ENCODE measurements around the gene NKX2-2.
"Not testable (repeated sequence)": the region's sequence is repeated elsewhere in the genome, so short reads cannot be mapped to it uniquely, and the experiment has no call there.

Gene NKX2-2

DNA sequence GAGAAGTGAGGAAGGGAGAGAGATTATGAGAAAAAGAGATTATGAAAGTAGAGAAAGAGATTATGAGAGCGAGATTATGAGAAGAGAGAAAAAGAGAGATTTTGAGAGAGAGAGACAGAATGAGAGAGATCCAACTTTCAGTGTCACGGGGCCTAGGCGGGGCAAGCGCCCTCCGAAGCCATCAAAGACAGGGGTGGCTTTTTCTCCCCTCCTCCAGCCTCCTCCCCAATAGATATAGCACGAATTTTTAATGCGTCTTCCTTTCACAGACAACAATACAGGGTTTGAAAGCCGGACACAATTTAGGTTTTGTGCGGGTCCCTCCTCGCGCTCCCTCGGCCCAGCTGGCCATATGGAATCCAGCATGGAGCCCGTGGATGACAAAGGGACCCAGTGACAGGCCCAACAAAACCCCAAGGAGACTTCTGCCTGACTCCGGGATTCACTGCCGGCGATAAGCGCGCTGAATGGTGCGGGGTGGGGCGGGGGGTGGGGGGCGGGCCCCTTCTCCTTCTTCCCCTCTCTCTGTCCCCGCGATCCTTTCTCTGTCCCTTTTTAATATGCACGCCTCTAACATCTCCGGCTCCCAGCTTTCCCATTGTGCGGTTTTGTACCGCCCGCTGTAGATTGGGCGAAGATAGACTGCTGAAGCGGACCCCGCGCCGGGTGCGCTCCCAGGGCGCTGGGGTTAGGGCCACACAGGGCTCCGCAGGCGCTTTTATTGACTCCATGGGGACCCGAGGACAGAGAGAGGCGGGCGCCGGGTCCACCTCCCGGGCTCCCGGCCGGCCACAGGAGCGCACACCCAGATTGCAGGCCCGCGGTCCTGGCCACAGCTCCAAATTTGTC lies 5.4 kb downstream of the NKX2-2 start:
- no peak for DNase-seq

GRCh38 chr20:21507400-21508229 lies 6.2 kb downstream of the NKX2-2 start:
- no peak for DNase-seq

GRCh38 chr20:21505810-21506530 lies 7.9 kb downstream of the NKX2-2 start:
- DNase-seq, result peak; percentile 58

- DNase-seq, result peak; percentile 79
Measured at GRCh38 chr20:21505161-21505809, 8.6 kb downstream of the NKX2-2 start.

- no peak for DNase-seq
Measured at GRCh38 chr20:21504323-21504722, 9.5 kb downstream of the NKX2-2 start.

GRCh38 chr20:21503345-21503744 lies 10.5 kb downstream of the NKX2-2 start:
- DNase-seq, result no peak

DNA sequence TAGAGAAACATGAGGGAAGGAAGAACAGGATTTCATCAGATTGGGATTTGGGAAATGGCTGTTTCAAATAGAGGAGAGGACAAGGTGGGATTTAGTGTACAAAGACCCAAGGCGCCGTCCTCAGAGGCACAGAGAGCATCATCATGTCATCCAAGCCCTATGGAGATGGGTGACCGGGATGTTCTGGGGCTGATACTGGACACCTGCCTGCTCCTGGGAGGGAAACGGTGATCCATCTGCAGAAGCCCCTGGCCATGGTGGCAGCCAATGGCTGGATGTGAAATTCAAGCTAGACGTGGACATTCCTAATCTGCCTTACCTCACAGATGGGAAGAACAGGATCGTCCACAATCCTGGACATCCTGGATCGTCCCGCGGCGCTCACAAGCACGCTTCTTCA lies 12.7 kb downstream of the NKX2-2 start:
- DNase-seq, result no peak

GRCh38 chr20:21500599-21500998 lies 13.3 kb downstream of the NKX2-2 start:
- no peak for DNase-seq

DNA sequence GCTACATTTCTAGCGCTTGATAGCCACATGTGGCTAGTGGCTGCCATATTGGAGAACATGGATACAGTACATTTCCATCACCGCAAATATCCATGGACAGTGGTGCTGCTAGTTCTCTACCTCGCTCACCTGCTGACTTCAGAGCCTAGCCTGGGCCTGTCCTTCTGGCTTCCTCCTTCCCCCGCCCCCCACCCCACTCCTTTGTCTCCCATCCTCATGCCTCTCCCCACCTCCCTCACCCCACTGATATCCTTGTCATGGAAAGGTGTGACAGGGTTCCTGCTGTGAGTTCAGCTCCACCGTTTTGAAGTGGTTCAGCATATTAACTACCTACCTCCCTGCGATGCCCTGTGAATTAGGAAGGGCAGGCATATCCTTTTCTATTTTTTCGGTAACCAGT lies 14.2 kb downstream of the NKX2-2 start:
- DNase-seq, result no peak

GRCh38 chr20:21498635-21499034 lies 15.2 kb downstream of the NKX2-2 start:
- DNase-seq, result no peak

- DNase-seq, result no peak
Measured at GRCh38 chr20:21498195-21498594, 15.7 kb downstream of the NKX2-2 start.

DNA sequence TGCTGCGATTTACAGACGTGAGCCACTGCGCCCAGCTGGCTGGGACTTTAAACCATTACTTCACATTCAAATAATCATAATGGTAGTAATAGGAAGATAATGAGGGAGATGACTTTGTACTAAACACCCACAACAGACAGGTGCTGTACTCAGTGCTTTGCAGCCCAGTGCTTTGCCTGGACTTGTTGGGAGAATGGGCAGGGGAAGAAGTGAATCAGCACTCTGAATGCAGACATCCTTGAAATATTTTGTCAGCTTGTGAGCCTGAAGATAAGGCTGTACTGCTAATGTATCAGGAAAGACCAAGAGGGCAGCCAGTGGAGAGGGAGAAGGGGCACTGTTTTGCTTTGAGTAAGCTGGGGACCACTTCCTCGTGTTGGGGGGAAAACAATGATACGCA lies 17.4 kb downstream of the NKX2-2 start:
- DNase-seq, result no peak

DNA sequence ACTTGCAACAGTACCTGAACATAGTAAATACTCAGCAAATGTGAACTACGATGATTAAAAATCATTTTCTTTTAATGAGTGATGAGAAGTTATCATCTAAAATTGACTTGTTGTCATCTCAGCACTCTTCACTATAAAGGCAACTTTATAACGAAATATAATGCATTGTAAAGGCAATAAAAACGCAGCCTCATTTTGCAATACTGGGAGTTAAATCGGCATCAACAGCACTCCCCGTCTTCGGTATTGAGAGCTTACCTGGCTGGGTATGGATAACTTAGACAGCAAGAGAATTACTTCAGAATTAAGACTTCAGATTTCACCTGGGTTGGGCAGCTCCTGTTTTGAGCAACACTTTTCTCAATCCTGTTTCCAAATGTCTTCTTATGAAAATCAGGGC lies 20.8 kb downstream of the NKX2-2 start:
- DNase-seq, result no peak

- DNase-seq, result no peak
Measured at GRCh38 chr20:21490105-21490504, 23.8 kb downstream of the NKX2-2 start.

GRCh38 chr20:21480144-21480543 lies 33.7 kb downstream of the NKX2-2 start:
- not testable (repeated sequence) for DNase-seq

DNA sequence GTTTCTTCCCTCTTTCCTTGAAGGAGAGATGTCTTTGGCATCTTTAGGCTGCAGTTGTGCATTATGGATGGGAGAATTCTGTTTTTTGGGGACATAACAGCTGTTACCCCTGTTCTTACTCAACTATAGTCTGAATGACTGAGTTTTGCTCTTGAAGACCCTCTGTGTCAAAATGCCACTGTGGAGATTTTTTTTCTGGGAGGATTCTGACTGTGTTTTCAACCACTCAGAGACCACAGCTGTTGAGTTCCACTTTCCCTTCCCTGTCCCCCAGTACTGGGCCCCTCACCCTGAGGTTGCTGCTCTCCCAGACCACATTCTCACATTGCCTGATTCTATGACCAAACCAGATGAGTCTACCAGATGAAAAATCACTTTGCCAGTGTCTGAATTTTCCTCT lies 48.1 kb downstream of the NKX2-2 start:
- no peak for DNase-seq

DNA sequence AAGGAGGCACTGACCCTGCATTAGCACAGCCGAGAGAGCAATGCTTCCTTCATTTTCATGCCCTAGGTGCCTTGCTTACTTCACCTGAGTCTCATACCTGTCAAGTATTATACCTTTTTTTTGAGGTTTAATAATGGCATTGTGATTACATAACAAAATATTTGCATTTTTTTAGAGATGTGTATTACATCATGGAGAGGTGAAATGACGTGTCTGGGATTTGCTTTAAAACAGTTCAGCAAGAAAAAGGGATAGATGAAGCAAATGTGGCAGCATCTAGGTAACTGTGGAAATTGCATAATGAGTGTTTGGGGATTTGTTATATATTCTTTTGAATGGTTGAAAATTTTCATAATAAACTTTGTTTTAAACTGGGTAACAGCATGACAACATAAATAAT lies 48.9 kb downstream of the NKX2-2 start:
- no peak for DNase-seq
